Loucy (cell line): ENCODE measurements around the gene BMPER.

Source experiments
- H2AFZ ChIP-seq: fragments of 200-600 bp; sonication (generic); 2 replicates; pipeline ENCODE4 v1.6.0; 2016; ENCODE audit warnings: antibody characterized with exemption, mild to moderate bottlenecking, low read length, moderate library complexity
- H3F3A ChIP-seq: fragments of 200-600 bp; 2 replicates; pipeline ENCODE4 v1.6.0; 2016; ENCODE audit warnings: antibody characterized with exemption, low read depth, mild to moderate bottlenecking
- H3K27me3 ChIP-seq: fragments of 200-600 bp; sonication (generic); 2 replicates; pipeline ENCODE4 v1.6.1; 2014; ENCODE audit warnings: low read length, mild to moderate bottlenecking; ENCODE audit not compliant: insufficient read depth, poor library complexity, severe bottlenecking
- H3K36me3 ChIP-seq: fragments of 200-600 bp; sonication (generic); 2 replicates; pipeline ENCODE4 v1.6.1; 2016; ENCODE audit warnings: low read length; ENCODE audit not compliant: insufficient read depth
- H3K4me1 ChIP-seq: fragments of 200-600 bp; sonication (generic); 2 replicates; pipeline ENCODE4 v1.5.1; 2014; ENCODE audit warnings: low read length, mild to moderate bottlenecking; ENCODE audit not compliant: insufficient read depth, poor library complexity, severe bottlenecking
- H3K4me2 ChIP-seq: fragments of 200-600 bp; sonication (generic); 2 replicates; pipeline ENCODE4 v1.6.0; 2014; ENCODE audit warnings: antibody characterized with exemption, low read length, low read depth, mild to moderate bottlenecking; ENCODE audit not compliant: poor library complexity, severe bottlenecking
- H3K4me3 ChIP-seq: fragments of 200-600 bp; sonication (generic); 2 replicates; pipeline ENCODE4 v1.5.1; 2014; ENCODE audit warnings: low read length, mild to moderate bottlenecking, mixed read lengths; ENCODE audit not compliant: poor library complexity, severe bottlenecking
- H3K79me2 ChIP-seq: fragments of 200-600 bp; sonication (generic); 2 replicates; pipeline ENCODE4 v1.6.1; 2014; ENCODE audit warnings: low read length; ENCODE audit not compliant: insufficient read depth
- H3K9ac ChIP-seq: fragments of 200-600 bp; sonication (generic); 2 replicates; pipeline ENCODE4 v1.6.0; 2014; ENCODE audit warnings: mild to moderate bottlenecking, low read depth, low read length, moderate library complexity; ENCODE audit not compliant: poor library complexity, severe bottlenecking
- H3K9me2 ChIP-seq: fragments of 200-600 bp; sonication (generic); replicated peaks from 2 replicates; pipeline ENCODE4 v1.6.1; 2016; ENCODE audit warnings: low read depth, low read length, mixed read lengths
- H3K9me3 ChIP-seq: fragments of 200-600 bp; sonication (generic); 2 replicates; pipeline ENCODE4 v1.6.1; 2014; ENCODE audit warnings: mild to moderate bottlenecking, antibody characterized with exemption, low read length, low read depth; ENCODE audit not compliant: insufficient read depth
- H4K20me1 ChIP-seq: fragments of 200-600 bp; sonication (generic); 2 replicates; pipeline ENCODE4 v1.6.0; 2014; ENCODE audit warnings: antibody characterized with exemption, low read length, mild to moderate bottlenecking; ENCODE audit not compliant: insufficient read depth, poor library complexity, severe bottlenecking
- EZH2phosphoT487 ChIP-seq: fragments of 200-600 bp; IDR thresholded peaks from 2 replicates; pipeline ENCODE4 v1.6.1; 2018; ENCODE audit warnings: antibody characterized with exemption, mild to moderate bottlenecking, moderate library complexity, borderline replicate concordance
- TF ChIP-seq, protein P1 (sequence below): fragments of 200-600 bp; sonication (generic); conservative IDR thresholded peaks from 2 replicates; pipeline ENCODE4 v1.5.1; 2014; ENCODE audit warnings: mild to moderate bottlenecking, antibody characterized with exemption, low read length

The BMPER gene

DNA sequence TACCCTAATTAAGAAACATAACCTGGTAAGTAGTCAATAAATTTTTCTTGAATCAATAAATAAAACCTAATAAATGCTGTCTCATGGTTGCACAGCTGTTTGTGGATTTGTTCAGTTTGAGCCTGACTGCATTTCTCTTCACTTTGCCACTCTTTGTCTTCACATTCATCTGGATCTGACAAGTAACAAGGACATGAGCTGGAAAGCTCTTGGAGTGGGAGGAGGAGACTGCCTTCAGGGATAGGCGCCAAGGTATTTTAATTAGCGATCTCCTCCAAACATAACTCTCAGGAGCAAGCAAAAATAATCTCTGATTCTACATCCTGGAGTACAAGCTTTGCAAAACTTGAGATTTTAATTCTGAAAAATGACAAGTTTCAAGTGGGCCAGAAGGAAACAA, 251.0 kb downstream of the BMPER start:
- Histone ChIP-seq H3K9me2 (no peaks in the 10 kb centered on the region), H2AFZ (no peak overlapping the region), H3K36me3 (no peaks in the 10 kb centered on the region), H3F3A (no peaks in the 10 kb centered on the region), H3K79me2 (no peaks in the 10 kb centered on the region), H3K4me3 (no peak overlapping the region), H3K4me1 (no peaks in the 10 kb centered on the region), H3K27me3 (no peaks in the 10 kb centered on the region), H3K9ac (no peak overlapping the region), H3K4me2 (no peak overlapping the region), H3K9me3 (no peaks in the 10 kb centered on the region), H4K20me1 (no peaks in the 10 kb centered on the region)
- TF ChIP-seq, protein P1, sequence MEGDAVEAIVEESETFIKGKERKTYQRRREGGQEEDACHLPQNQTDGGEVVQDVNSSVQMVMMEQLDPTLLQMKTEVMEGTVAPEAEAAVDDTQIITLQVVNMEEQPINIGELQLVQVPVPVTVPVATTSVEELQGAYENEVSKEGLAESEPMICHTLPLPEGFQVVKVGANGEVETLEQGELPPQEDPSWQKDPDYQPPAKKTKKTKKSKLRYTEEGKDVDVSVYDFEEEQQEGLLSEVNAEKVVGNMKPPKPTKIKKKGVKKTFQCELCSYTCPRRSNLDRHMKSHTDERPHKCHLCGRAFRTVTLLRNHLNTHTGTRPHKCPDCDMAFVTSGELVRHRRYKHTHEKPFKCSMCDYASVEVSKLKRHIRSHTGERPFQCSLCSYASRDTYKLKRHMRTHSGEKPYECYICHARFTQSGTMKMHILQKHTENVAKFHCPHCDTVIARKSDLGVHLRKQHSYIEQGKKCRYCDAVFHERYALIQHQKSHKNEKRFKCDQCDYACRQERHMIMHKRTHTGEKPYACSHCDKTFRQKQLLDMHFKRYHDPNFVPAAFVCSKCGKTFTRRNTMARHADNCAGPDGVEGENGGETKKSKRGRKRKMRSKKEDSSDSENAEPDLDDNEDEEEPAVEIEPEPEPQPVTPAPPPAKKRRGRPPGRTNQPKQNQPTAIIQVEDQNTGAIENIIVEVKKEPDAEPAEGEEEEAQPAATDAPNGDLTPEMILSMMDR = no peak
- no peak for TF ChIP-seq EZH2phosphoT487

DNA sequence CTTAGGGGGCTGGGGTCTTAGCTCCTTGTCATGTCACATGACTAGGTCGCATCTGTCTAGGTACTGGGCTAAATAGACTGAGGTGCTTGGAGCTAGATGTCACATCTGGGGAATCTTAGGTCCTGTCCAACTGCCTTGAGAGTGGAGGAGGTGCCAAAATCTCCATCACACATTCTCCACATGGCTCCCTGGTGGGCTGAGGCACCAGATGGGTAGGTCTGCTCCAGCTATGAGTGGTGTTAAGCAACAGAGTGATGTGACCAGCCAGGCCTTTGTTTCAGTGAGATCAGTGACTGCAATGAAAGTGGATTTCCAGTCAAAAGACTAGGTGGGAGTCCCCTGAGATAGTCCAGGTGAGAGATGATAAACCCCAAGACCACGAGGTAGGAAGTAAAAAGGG, 251.8 kb downstream of the BMPER start:
- H3K79me2 ChIP-seq = no peaks in the 10 kb centered on the region

DNA sequence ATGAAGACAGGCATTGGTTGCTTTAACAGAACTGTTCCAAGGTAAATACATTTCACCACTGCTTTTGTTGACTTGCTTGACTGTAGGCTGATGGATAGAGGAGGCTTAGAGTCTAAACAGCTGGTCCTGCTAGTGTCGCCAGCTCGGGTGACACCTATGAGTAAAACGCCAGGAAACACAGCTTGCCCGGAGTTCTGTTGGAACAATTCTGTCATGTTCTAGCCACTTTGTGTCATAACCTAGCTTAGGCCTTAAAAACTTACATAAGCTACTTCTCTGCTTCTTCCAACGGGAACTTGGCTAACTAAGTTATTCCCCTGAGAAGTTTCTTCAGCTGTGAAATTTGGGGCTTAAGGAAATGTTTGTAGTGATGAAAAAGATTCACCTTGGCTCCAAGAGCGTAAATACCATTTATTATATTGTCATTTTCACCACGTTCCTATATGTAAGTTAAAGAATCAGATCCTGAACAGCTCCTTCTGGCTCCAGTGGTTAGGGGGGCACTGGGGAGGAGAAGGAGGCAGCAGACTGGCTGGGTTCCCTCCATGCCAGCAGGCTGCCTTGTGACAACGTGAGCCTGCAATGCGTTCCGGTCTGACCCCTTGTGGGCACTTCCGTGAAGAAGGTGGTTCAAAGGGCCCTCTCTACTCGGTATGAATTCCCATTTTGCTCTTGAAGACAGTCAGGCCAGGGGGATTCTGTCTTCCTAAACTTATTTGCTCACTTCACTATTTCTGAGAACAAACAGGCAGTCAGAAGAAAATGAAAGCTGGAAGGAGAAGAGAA, 253.2 kb downstream of the BMPER start:
- no peaks in the 10 kb centered on the region for H3K79me2 ChIP-seq
- TF ChIP-seq EZH2phosphoT487 = no peak
- TF ChIP-seq, protein P1 = no peak
- no peak overlapping the region for H2AFZ ChIP-seq
- no peaks in the 10 kb centered on the region for H3K9me3 ChIP-seq
- H3K36me3 ChIP-seq = no peaks in the 10 kb centered on the region
- no peaks in the 10 kb centered on the region for H3K27me3 ChIP-seq
- no peak overlapping the region for H3K4me2 ChIP-seq
- no peaks in the 10 kb centered on the region for H3K9me2 ChIP-seq
- no peaks in the 10 kb centered on the region for H4K20me1 ChIP-seq
- H3K9ac ChIP-seq = no peak overlapping the region
- H3K4me3 ChIP-seq = no peak overlapping the region
- no peaks in the 10 kb centered on the region for H3K4me1 ChIP-seq
- H3F3A ChIP-seq = no peaks in the 10 kb centered on the region

More for the DNA sequence above, 251.8 kb downstream of the BMPER start:
- H3K27me3 ChIP-seq = no peaks in the 10 kb centered on the region
- H3K9me2 ChIP-seq = no peaks in the 10 kb centered on the region
- H3F3A ChIP-seq = no peaks in the 10 kb centered on the region
- no peak overlapping the region for H2AFZ ChIP-seq
- TF ChIP-seq, protein P1 = no peak
- no peak for TF ChIP-seq EZH2phosphoT487
- no peaks in the 10 kb centered on the region for H3K36me3 ChIP-seq
- H3K9me3 ChIP-seq = no peaks in the 10 kb centered on the region
- H3K4me2 ChIP-seq = no peak overlapping the region
- no peaks in the 10 kb centered on the region for H4K20me1 ChIP-seq
- no peak overlapping the region for H3K4me3 ChIP-seq
- H3K4me1 ChIP-seq = no peaks in the 10 kb centered on the region
- H3K9ac ChIP-seq = no peak overlapping the region
